Left colon (tissue), 2 donors: ENCODE measurements around the gene PRSS48. TPM values are rescaled to one million over a fixed set of nuclear protein-coding genes. Genes with fewer than 3 reads are reported as not detected.

Experiments used
- ATAC-seq: fragments of 200-7000 bp; cut with Tn5 transposase; one replicate; pipeline ENCODE4 v1.9.1; 2020; ENCODE audit warnings: mild to moderate bottlenecking, moderate library complexity
- DNase-seq, 2 donors: peaks; one replicate each; pipeline ENCODE4 v3.0.0-alpha.2; 2020
- intact Hi-C, 2 donors: fragments of 100-400 bp; cut with DNase I in 1 of 2; cut with micrococcal nuclease in 1 of 2; formaldehyde crosslinking; loops; one replicate each; pipeline versions ENCODE4 v1.11.2 to v1.14.0; 2022; cut with DNase I, micrococcal nuclease
- total RNA-seq, 2 donors: library from RNA; stranded (reverse); fragmentation: NEBNext Ultra II Directional; extraction: Animal tissue kit (Norgen Biotek cat#: 25700); gene quantifications; one replicate each; pipeline ENCODE4 v1.2.1, GENCODE V29; 2021
- donor health status: DM: no; HTN: no; CAD: no.
- donor health status: DM: yes; HTN: yes; CAD: no.

Gene PRSS48
- total RNA-seq, 2 donors from 2014 or later, result not detected

GRCh38 chr4:151340751-151341385 is 63.9 kb downstream of the PRSS48 start:
- ATAC-seq (peak; percentile 91), DNase-seq (peak in 1 of 2 donors; percentile 40)
- intact Hi-C loops, result no loop called here

Other genes starting within 250 kb of the PRSS48 start
- gene RPS3A, start 177.5 kb upstream of the PRSS48 start, total RNA-seq, result 1,000 to 10,000 TPM; 1,187 to 1,396 TPM
- 100 to 1,000 TPM; 114 to 119 TPM for gene SH3D19, start 48.4 kb downstream of the PRSS48 start, total RNA-seq
- gene FHIP1A, start 132.0 kb downstream of the PRSS48 start, total RNA-seq, result 10 to 100 TPM; 32.1 to 33.6 TPM